Measurements from ENCODE around the gene SHB.

The SHB gene

DNA sequence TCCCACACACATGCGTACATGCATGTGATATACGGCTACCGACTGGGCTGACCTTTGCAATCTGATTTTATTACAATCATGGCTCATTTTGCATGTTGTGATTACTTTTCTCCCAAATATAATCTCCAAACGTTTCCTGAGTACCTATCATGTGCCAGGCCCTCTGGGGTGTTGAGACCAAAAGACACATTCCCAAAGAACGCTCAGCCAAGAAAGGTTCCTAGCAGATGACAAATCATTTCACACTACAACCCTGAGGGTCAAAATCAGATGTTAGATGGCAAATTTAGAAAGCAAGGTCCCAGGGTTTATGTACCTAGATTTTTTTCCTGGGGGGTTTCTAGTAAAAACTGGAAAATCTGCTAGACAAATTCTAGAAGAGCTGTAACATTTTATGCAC lies 132.7 kb downstream of the SHB start:
- in situ Hi-C loops (cut with HindIII; ENCODE audit: low pct_ligation_motif_present, low sequenced_read_pairs), result no loop called here
- DNase-seq, result no peak
- Histone ChIP-seq H3K27me3 (replicated peaks) (no peaks in the 10 kb centered on the region), H3K27ac (peak overlapping the region; percentile 68), H3K36me3 (replicated peaks) (peaks cover 9% of the 10 kb centered on the region), H3K4me3 (ENCODE audit: low read depth, low read length) (no peak overlapping the region)
- no peak for TF ChIP-seq CTCF (IDR thresholded peaks at IDR 0.05; ENCODE audit: low read depth, low read length, missing control alignments)

DNA sequence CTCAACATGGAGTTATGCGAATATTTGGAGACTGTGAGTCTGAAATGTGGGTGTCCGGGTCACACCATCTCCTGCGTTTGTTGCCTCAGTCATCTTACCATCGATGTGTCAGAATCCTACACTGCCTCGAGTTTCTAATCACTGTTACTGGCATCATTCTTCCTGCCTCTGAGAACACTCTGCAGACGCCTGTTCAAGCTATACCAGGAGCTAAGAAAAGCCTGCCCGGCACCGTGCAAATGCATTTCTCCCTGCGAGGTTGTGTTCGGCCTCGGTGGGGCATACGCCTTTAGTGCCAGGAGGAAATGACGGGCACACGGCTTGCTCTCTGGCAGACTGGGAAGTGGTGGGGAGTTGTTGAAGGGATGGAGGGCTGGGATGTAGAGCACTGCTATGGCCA lies 133.9 kb downstream of the SHB start:
- in situ Hi-C loops (cut with HindIII; ENCODE audit: low pct_ligation_motif_present, low sequenced_read_pairs), result no loop called here
- H3K36me3 ChIP-seq (replicated peaks), result peaks cover 6% of the 10 kb centered on the region
- H3K27me3 ChIP-seq (replicated peaks), result no peaks in the 10 kb centered on the region
- no peak overlapping the region for H3K4me3 ChIP-seq (ENCODE audit: low read depth, low read length)
- no peak overlapping the region for H3K27ac ChIP-seq
- TF ChIP-seq CTCF (IDR thresholded peaks at IDR 0.05; ENCODE audit: low read depth, low read length, missing control alignments), result no peak
- no peak for DNase-seq

DNA sequence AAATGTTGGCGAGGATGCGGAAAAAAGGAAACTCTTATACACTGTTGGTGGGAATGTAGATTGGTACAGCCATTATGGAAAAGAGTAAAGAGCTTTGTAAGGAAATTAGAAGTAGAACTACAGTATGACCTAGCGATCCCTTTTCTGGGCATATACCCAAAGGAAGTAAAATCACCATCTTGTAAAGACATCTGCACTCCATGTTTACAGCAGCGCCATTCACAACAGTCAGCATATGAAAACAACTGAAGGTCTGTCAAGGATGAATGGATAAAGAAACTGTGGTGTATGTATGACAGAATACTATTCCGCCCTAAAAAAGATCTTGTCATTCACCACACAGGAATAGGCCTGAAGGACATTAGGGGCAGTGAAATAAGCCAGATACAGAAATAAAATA lies 137.4 kb downstream of the SHB start:
- no peaks in the 10 kb centered on the region for H3K27me3 ChIP-seq (replicated peaks)
- no peak for TF ChIP-seq CTCF (IDR thresholded peaks at IDR 0.05; ENCODE audit: low read depth, low read length, missing control alignments)
- peaks cover 3% of the 10 kb centered on the region for H3K36me3 ChIP-seq (replicated peaks)
- no peak for DNase-seq
- in situ Hi-C loops (cut with HindIII; ENCODE audit: low pct_ligation_motif_present, low sequenced_read_pairs), result no loop called here
- no peak overlapping the region for H3K27ac ChIP-seq
- H3K4me3 ChIP-seq (ENCODE audit: low read depth, low read length), result no peak overlapping the region

GRCh38 chr9:37929441-37929895 lies 139.6 kb downstream of the SHB start:
- TF ChIP-seq CTCF (IDR thresholded peaks at IDR 0.05; ENCODE audit: low read depth, low read length, missing control alignments), result no peak
- Histone ChIP-seq H3K4me3 (ENCODE audit: low read depth, low read length) (no peak overlapping the region), H3K27me3 (replicated peaks) (no peaks in the 10 kb centered on the region), H3K36me3 (replicated peaks) (peaks cover 3% of the 10 kb centered on the region), H3K27ac (peak overlapping the region; percentile 34)
- in situ Hi-C loops (cut with HindIII; ENCODE audit: low pct_ligation_motif_present, low sequenced_read_pairs), result no loop called here
- peak; percentile 74 for DNase-seq

GRCh38 chr9:37928552-37929430 lies 140.2 kb downstream of the SHB start:
- no peak for TF ChIP-seq CTCF (IDR thresholded peaks at IDR 0.05; ENCODE audit: low read depth, low read length, missing control alignments)
- DNase-seq, result no peak
- Histone ChIP-seq H3K27me3 (replicated peaks) (no peaks in the 10 kb centered on the region), H3K27ac (peak overlapping the region; percentile 34), H3K36me3 (replicated peaks) (peaks cover 3% of the 10 kb centered on the region), H3K4me3 (ENCODE audit: low read depth, low read length) (no peak overlapping the region)
- in situ Hi-C loops (cut with HindIII; ENCODE audit: low pct_ligation_motif_present, low sequenced_read_pairs), result no loop called here
